GM21423 (cell line): ENCODE data around the gene G6PC2.
"Not testable (repeated sequence)": the region's sequence is repeated elsewhere in the genome, so short reads cannot be mapped to it uniquely, and the experiment has no call there.

Experiments
- ATAC-seq: cut with Tn5 transposase; IDR thresholded peaks from one replicate; pipeline ENCODE4 v1.9.1; 2021; ENCODE audit warnings: mild to moderate bottlenecking, moderate library complexity; ENCODE audit not compliant: unreplicated experiment

G6PC2 gene

GRCh38 chr2:168901003-168901402, at the start of gene G6PC2:
Gene G6PC2 (plus strand): TSS chr2:168901291. CDS start chr2:168901332, 41 bp downstream.
- no peak for ATAC-seq

DNA sequence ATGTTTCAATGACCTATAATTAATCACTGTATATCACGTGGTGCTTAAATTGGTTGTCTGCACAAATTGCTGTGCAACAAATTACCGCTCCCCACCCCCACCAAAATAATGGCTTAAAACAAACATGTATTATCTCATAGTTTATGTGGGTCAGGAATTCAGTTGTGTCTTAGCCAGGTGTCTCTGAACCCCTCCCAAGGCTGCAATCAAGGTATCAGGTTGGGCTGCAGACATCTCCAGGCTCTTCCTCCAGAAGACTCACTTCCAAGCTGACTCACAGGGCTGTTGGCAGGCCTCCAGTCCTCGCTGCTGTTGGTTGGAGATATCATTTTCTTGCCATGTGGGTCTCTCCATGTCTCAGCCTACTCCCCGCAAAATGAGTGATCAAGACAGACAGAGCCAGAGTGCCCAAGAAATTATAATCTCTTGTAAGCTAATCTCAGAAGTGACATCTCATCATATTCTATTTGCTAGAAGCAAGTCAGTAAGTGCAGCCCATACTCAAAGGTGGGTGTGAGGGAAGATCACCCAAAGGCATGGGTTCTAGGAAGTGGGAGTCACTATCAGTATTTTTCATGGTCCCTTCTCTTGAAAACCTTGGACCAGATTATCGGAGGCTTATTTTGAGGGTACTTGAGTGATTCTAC, 49.3 kb upstream of the G6PC2 start:
- no peak for ATAC-seq

- ATAC-seq: no peak
Measured at GRCh38 chr2:168852481-168852880, 48.6 kb upstream of the G6PC2 start.

DNA sequence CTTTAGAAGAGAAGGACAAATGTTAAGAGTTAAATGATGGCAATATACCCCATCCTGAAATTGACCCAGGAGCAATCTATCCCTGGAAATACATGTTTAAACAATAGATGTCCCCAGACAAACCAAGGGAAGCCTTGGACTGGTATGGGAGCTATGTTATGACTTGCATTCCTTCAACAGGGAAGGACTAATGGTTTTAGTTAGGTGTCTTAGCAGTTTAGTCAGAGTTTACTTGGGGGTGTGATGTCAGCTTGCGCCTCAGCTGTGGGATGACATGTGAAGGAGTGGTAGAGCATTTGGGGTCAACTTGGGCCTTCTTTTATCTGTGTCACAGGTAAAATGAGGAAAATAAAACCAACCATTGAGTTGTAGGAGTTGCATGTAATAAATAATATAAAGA, 47.6 kb upstream of the G6PC2 start:
- ATAC-seq: no peak

DNA sequence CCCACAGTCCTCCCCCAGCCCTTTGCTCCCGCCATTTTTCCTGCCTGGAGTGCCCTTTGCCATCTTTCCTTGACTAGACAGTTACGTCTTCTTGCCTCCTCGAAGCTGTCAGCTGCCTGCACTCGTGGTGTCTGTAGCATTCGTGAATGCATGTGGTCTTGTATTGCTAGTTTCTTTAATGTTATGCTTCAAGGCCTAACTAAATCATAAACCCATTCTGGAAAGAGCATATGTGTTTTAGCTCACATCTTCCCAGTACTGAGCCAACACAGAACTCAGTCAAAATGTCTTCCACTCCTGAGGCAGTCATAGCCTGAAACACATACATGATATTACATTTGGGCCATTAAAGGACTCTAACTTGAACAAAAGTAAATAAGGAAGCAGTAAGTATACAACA, 46.4 kb upstream of the G6PC2 start:
- no peak for ATAC-seq

- ATAC-seq: no peak
Measured at GRCh38 chr2:168855601-168856000, 45.5 kb upstream of the G6PC2 start.

DNA sequence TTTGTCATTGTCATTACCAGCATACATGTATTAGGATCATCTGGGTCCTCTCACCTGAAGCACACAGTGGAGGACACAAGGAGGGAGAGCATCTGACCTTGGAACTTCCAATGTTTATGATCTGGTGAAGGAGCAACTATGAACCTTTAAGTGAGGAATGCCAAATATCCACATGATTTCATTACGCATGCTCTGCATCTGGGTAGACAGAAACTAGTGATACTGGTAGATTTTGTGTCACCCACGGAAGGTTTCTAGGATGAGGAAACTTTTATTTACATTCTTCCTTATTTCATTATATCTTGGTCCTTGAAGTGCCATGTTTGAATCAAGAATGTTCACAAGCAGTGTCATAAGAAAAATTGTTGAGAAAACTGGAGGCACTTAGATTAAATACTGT, 42.9 kb upstream of the G6PC2 start:
- no peak for ATAC-seq

DNA sequence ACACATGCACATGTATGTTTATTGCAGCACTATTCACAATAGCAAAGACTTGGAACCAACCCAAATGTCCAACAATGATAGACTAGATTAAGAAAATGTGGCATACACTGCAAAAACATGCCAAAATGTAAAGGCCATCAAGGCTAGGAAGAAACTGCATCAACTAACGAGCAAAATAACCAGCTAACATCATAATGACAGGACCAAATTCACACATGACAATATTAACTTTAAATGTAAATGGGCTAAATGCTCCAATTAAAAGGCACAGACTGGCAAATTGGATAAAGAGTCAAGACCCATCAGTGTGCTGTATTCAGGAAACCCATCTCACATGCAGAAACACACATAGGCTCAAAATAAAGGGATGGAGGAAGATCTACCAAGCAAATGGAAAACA, 33.9 kb upstream of the G6PC2 start:
- ATAC-seq: not testable (repeated sequence)

DNA sequence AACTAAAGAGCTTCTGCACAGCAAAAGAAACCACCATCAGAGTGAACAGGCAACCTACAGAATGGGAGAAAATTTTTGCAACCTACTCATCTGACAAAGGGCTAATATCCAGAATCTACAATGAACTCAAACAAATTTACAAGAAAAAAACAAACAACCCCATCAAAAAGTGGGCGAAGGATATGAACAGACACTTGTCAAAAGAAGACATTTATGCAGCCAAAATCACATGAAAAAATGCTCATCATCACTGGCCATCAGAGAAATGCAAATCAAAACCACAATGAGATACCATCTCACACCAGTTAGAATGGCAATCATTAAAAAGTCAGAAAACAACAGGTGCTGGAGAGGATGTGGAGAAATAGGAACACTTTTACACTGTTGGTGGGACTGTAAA, 30.7 kb upstream of the G6PC2 start:
- ATAC-seq: not testable (repeated sequence)

DNA sequence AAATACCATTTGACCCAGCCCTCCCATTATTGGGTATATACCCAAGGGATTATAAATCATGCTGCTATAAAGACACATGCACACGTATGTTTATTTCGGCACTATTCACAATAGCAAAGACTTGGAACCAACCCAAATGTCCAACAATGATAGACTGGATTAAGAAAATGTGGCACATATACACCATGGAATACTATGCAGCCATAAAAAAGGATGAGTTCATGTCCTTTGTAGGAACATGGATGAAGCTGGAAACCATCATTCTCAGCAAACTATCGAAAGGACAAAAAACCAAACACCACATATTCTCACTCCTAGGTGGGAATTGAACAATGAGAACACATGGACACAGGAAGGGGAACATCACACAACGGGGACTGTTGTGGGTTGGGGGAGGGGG, 30.3 kb upstream of the G6PC2 start:
- ATAC-seq: not testable (repeated sequence)

- ATAC-seq: no peak
Measured at GRCh38 chr2:168874368-168875054, 26.6 kb upstream of the G6PC2 start.

GRCh38 chr2:168882163-168882562, 18.9 kb upstream of the G6PC2 start:
- not testable (repeated sequence) for ATAC-seq

DNA sequence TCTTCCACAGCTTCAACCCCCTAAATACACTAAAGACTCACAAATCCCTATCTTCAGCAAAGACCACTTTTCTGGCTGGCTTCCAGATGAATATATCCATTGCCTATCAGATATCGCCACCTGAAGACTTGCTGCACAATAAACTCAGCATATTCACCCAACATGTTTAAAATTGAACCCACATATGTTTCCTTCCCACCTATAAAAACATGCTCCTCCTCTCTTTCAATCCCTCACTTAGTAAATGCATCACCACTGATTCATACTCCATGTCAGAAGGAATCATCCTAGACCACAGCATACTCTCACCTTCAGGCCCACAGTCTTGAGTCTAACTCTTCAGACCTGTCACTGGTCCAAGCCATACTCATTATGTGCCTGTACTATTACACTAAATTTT, 16.1 kb upstream of the G6PC2 start:
- no peak for ATAC-seq

- no peak for ATAC-seq
Measured at GRCh38 chr2:168889635-168890005, 11.5 kb upstream of the G6PC2 start.

DNA sequence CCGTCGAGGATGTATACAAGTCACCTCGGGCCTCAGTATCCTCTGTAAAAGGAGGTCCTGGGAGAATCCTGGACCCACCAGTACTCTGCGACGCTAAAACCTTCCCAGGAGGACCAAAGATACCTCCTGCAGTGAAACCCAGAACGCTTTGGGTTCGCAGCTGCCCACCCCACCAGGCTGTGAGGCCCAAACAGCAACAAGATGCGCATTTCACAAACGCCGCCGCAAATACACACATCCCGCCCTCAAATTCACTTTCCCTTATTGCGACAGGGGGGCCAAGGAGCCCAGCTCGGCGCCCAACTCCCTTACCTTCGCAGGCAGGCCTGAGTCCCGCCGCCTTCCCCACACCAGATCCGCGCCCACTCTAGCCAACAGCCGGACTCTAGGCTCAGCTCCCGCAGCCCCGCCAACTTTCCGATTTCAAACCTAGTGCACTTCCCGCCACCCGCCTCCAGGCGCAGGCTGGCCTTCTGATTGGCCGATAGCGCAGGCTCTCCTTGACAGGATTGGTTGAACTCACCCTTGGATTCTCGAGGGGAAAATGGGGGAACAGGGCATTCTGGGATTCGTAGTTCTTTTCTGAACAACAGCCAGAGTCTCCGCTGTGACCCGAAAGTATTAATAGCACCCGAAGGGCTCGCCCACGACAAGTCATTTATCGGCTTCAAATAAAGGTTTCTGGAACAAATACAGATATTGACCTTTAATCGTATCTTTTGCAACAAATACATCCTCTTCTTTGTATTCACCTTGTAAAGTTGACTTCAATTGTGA, 10.9 kb upstream of the G6PC2 start, which contains the start of gene SPC25:
Gene SPC25 (minus strand): TSS at position 425 of the 777 bp plus-strand sequence. CDS start 911 bp downstream, outside the sequence.
- peak; percentile 100 for ATAC-seq

GRCh38 chr2:168892327-168892726, 8.8 kb upstream of the G6PC2 start:
- no peak for ATAC-seq

- ATAC-seq: no peak
Measured at GRCh38 chr2:168894101-168894500, 7.0 kb upstream of the G6PC2 start.

GRCh38 chr2:168894720-168895119, 6.4 kb upstream of the G6PC2 start:
- no peak for ATAC-seq

DNA sequence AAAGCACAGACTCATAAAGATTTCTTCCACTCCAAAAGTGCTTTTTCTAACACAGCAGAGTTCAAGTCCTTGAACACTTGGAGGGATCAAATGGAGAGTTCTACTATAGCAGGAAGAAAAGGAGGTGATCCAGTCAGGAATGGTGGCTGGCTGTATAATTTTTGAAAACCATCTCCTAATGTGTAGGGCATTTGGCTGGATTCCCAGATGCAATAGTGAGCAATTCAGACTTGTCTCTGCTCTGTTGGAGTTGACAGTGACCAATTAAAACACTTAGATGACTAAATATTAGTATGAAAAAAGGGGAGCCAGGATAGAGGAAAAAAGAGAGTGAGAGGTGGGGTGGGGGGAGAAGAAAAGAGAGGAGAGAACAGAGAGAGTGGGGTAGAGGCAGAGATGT, 5.3 kb upstream of the G6PC2 start:
- ATAC-seq: no peak

DNA sequence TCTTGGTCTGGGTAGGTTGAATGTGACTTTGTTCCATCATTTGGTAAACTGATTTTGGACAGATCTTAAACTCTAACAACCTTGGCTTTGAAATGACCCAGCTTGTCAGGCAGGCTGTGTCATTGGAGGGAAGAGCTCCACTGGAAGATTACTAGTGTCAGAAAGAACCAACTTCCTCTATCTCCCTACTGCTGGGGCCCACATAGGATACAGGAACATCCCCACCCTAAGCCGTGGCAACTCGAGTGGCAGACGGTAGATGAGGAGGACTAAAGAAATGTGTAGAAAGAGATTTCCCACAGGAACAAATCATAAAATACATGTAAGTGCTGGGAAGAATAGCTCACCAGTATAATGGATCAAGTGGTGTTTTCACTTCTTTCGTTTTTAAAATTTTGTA, 4.3 kb upstream of the G6PC2 start:
- no peak for ATAC-seq

- no peak for ATAC-seq
Measured at GRCh38 chr2:168897449-168897848, 3.6 kb upstream of the G6PC2 start.

GRCh38 chr2:168903888-168904287, 2.8 kb downstream of the G6PC2 start:
- ATAC-seq: no peak
